Peyer's patch (tissue), 4 donors: ENCODE data around the gene SYNE3. TPM values are rescaled to one million over a fixed set of nuclear protein-coding genes. Genes with fewer than 3 reads are reported as not detected.
"Not testable (repeated sequence)": the region's sequence is repeated elsewhere in the genome, so short reads cannot be mapped to it uniquely, and the experiment has no call there.

Experiments
- DNase-seq, 3 donors: peaks; one replicate each; pipeline ENCODE4 v3.0.0-alpha.2; 2017 to 2019
- H3K27ac ChIP-seq, 4 donors: fragments of 200-600 bp; sonication (generic); one replicate each; pipeline ENCODE4 v1.5.1; 2016 to 2019
- H3K27me3 ChIP-seq, 2 donors: fragments of 200-600 bp; sonication (generic); one replicate each; pipeline ENCODE4 v1.5.1; 2019
- H3K36me3 ChIP-seq, 3 donors: fragments of 200-600 bp; sonication (generic); one replicate each; pipeline ENCODE4 v1.5.1; 2016 to 2019
- H3K4me1 ChIP-seq, 4 donors: fragments of 200-600 bp; sonication (generic); one replicate each; pipeline ENCODE4 v1.5.1; 2016 to 2019
- H3K4me3 ChIP-seq, 4 donors: fragments of 200-600 bp; sonication (generic); 1 replicate in 3 of 4; 2 replicates in 1 of 4; pipeline ENCODE4 v1.5.1; 2016 to 2019; ENCODE audit warnings: mild to moderate bottlenecking in 1 of 4
- H3K9me3 ChIP-seq, 4 donors: fragments of 200-600 bp; sonication (generic); one replicate each; pipeline ENCODE4 v1.5.1; 2016 to 2019; ENCODE audit warnings: mild to moderate bottlenecking in 1 of 4
- CTCF ChIP-seq, 6 experiments: fragments of 450-650 bp in 4 of 6; fragments of 200-600 bp in 2 of 6; sonication (generic) in 1 of 6; IDR thresholded peaks; one replicate each; pipeline ENCODE4 v1.5.1; 2017 to 2019; ENCODE audit warnings: antibody characterized with exemption in 6 of 6, mild to moderate bottlenecking in 3 of 6, moderate library complexity in 1 of 6
- POLR2A ChIP-seq, 2 donors: fragments of 450-650 bp; IDR thresholded peaks; one replicate each; pipeline ENCODE4 v1.5.1; 2017; ENCODE audit warnings: antibody characterized with exemption in 2 of 2, mild to moderate bottlenecking in 2 of 2, moderate library complexity in 2 of 2
- total RNA-seq, 4 donors: library from RNA; depleted of rRNA; stranded (reverse); fragments of >200 nt; gene quantifications; one replicate each; pipeline ENCODE4 v1.1.0, GENCODE V29; 2016

The SYNE3 gene
- total RNA-seq, 4 donors from 2014 or later: 7.2 to 35.5 (median 13.1) TPM

GRCh38 chr14:95510804-95511203 is 5.6 kb downstream of the SYNE3 start:
- no peak overlapping the region for H3K4me3 ChIP-seq
- DNase-seq: peak in 1 of 3 donors; percentile 33
- H3K4me1 ChIP-seq: peaks cover 0 to 30% (median 17%) of the 10 kb centered on the region in 4 donors
- no peaks in the 10 kb centered on the region for H3K36me3 ChIP-seq
- H3K27me3 ChIP-seq: no peaks in the 10 kb centered on the region
- no peaks in the 10 kb centered on the region for H3K9me3 ChIP-seq
- TF ChIP-seq CTCF (IDR thresholded peaks at IDR 0.05): no peak
- TF ChIP-seq POLR2A (IDR thresholded peaks at IDR 0.05): no peak
- H3K27ac ChIP-seq: no peak overlapping the region

GRCh38 chr14:95510344-95510743 is 6.1 kb downstream of the SYNE3 start:
- H3K4me1 ChIP-seq: peaks cover 0 to 26% (median 13%) of the 10 kb centered on the region in 4 donors
- not testable (repeated sequence) for H3K36me3 ChIP-seq, H3K4me3 ChIP-seq

GRCh38 chr14:95509495-95509894 is 7.0 kb downstream of the SYNE3 start:
- H3K27ac ChIP-seq: no peak overlapping the region
- DNase-seq: peak in 1 of 3 donors; percentile 27
- H3K27me3 ChIP-seq: no peaks in the 10 kb centered on the region
- peaks cover 0 to 17% (median 5%) of the 10 kb centered on the region in 4 donors for H3K4me1 ChIP-seq
- TF ChIP-seq POLR2A (IDR thresholded peaks at IDR 0.05): no peak
- no peak for TF ChIP-seq CTCF (IDR thresholded peaks at IDR 0.05)
- H3K36me3 ChIP-seq: no peaks in the 10 kb centered on the region
- H3K9me3 ChIP-seq: no peaks in the 10 kb centered on the region
- H3K4me3 ChIP-seq: no peak overlapping the region

More at GRCh38 chr14:95510344-95510743, 6.1 kb downstream of the SYNE3 start:
- not testable (repeated sequence) for H3K9me3 ChIP-seq, H3K27me3 ChIP-seq, H3K27ac ChIP-seq
- DNase-seq: peak in 1 of 3 donors; percentile 35

GRCh38 chr14:95508377-95508776 is 8.1 kb downstream of the SYNE3 start:
- no peaks in the 10 kb centered on the region for H3K27me3 ChIP-seq
- no peaks in the 10 kb centered on the region for H3K9me3 ChIP-seq
- TF ChIP-seq CTCF (IDR thresholded peaks at IDR 0.05) (no peak), POLR2A (IDR thresholded peaks at IDR 0.05) (no peak)
- peaks cover 0 to 13% (median 6%) of the 10 kb centered on the region in 4 donors for H3K4me1 ChIP-seq
- peak in 1 of 3 donors; percentile 34 for DNase-seq
- H3K27ac ChIP-seq: no peak overlapping the region
- H3K36me3 ChIP-seq: no peaks in the 10 kb centered on the region
- H3K4me3 ChIP-seq: no peak overlapping the region

GRCh38 chr14:95507701-95508103 is 8.7 kb downstream of the SYNE3 start:
- Histone ChIP-seq H3K27ac (peak overlapping the region in 3 of 4 donors; percentile 18 to 32 (median 23)), H3K9me3 (no peaks in the 10 kb centered on the region), H3K4me3 (no peak overlapping the region), H3K27me3 (no peaks in the 10 kb centered on the region), H3K36me3 (no peaks in the 10 kb centered on the region), H3K4me1 (peaks cover 0 to 13% (median 6%) of the 10 kb centered on the region in 4 donors)
- DNase-seq: peak in 1 of 3 donors; percentile 45
- no peak for TF ChIP-seq POLR2A (IDR thresholded peaks at IDR 0.05)
- TF ChIP-seq CTCF (IDR thresholded peaks at IDR 0.05): no peak

- TF ChIP-seq POLR2A (IDR thresholded peaks at IDR 0.05) (no peak), CTCF (IDR thresholded peaks at IDR 0.05) (no peak)
- H3K4me1 ChIP-seq: peaks cover 0 to 13% (median 6%) of the 10 kb centered on the region in 4 donors
Measured at GRCh38 chr14:95507174-95507573, 9.3 kb downstream of the SYNE3 start.

More at GRCh38 chr14:95507174-95507573, 9.3 kb downstream of the SYNE3 start:
- Histone ChIP-seq H3K9me3 (no peaks in the 10 kb centered on the region), H3K4me3 (no peak overlapping the region), H3K27me3 (no peaks in the 10 kb centered on the region), H3K36me3 (no peaks in the 10 kb centered on the region), H3K27ac (peak overlapping the region in 3 of 4 donors; percentile 3 to 32 (median 23))
- DNase-seq: peak in 1 of 3 donors; percentile 69
